DOHH2 (cell line): ENCODE measurements around the gene PAPLN.
A peak's percentile ranks its signal among the peaks of the same experiment; 100 is the strongest.

Experiments
- H3F3A ChIP-seq: fragments of 200-600 bp; sonication (generic), shearing (Covaris generic); 2 replicates; pipeline ENCODE4 v1.6.0; 2016; ENCODE audit warnings: antibody characterized with exemption, mild to moderate bottlenecking; ENCODE audit not compliant: control insufficient read depth, insufficient read depth
- H3K27ac ChIP-seq: fragments of 200-600 bp; sonication (generic); 2 replicates; pipeline ENCODE4 v1.5.1; 2014; ENCODE audit warnings: low read depth, mild to moderate bottlenecking, low read length, moderate library complexity
- H3K27me3 ChIP-seq: fragments of 200-600 bp; sonication (generic); 2 replicates; pipeline ENCODE4 v1.6.1; 2014; ENCODE audit warnings: mild to moderate bottlenecking, low read length, mixed read lengths; ENCODE audit not compliant: control insufficient read depth
- H3K36me3 ChIP-seq: fragments of 200-600 bp; sonication (generic); 2 replicates; pipeline ENCODE4 v1.6.1; 2014; ENCODE audit warnings: mild to moderate bottlenecking, low read length, moderate library complexity, mixed read lengths; ENCODE audit not compliant: control insufficient read depth
- H3K4me1 ChIP-seq: fragments of 200-600 bp; sonication (generic); 2 replicates; pipeline ENCODE4 v1.6.1; 2014; ENCODE audit warnings: mild to moderate bottlenecking, low read length, mixed read lengths; ENCODE audit not compliant: control insufficient read depth
- H3K4me2 ChIP-seq: fragments of 200-600 bp; sonication (generic); 2 replicates; pipeline ENCODE4 v1.6.0; 2014; ENCODE audit warnings: mild to moderate bottlenecking, low read length, moderate library complexity
- H3K4me3 ChIP-seq: fragments of 200-600 bp; sonication (generic); 2 replicates; pipeline ENCODE4 v1.5.1; 2014; ENCODE audit warnings: mild to moderate bottlenecking, low read length, mixed read lengths
- H3K79me2 ChIP-seq: fragments of 200-600 bp; sonication (generic); 2 replicates; pipeline ENCODE4 v1.6.1; 2014; ENCODE audit warnings: mild to moderate bottlenecking, low read length, mixed read lengths; ENCODE audit not compliant: control insufficient read depth
- H3K9me2 ChIP-seq: fragments of 200-600 bp; sonication (generic); replicated peaks from 2 replicates; pipeline ENCODE4 v1.6.1; 2014; ENCODE audit warnings: mild to moderate bottlenecking, low read length, mixed read lengths; ENCODE audit not compliant: control insufficient read depth
- H3K9me3 ChIP-seq: fragments of 200-600 bp; sonication (generic); 2 replicates; pipeline ENCODE4 v1.6.1; 2014; ENCODE audit warnings: antibody characterized with exemption, low read length, mixed read lengths; ENCODE audit not compliant: control insufficient read depth, insufficient read depth
- H4K20me1 ChIP-seq: fragments of 200-600 bp; sonication (generic); 2 replicates; pipeline ENCODE4 v1.6.0; 2014; ENCODE audit warnings: low read depth, mild to moderate bottlenecking, antibody characterized with exemption, low read length, moderate library complexity; ENCODE audit not compliant: control insufficient read depth, insufficient read depth
- EZH2phosphoT487 ChIP-seq: fragments of 200-600 bp; sonication (generic); IDR thresholded peaks from 2 replicates; pipeline ENCODE4 v1.6.1; 2017; ENCODE audit warnings: borderline replicate concordance, mild to moderate bottlenecking, antibody characterized with exemption, low read length, moderate library complexity, mixed read lengths
- TF ChIP-seq, protein P1 (sequence below): fragments of 200-600 bp; sonication (generic); IDR thresholded peaks from one replicate; pipeline ENCODE4 v1.5.1; 2014; ENCODE audit warnings: antibody characterized with exemption, mild to moderate bottlenecking, low read depth, low read length; ENCODE audit not compliant: poor library complexity, severe bottlenecking

PAPLN gene

DNA sequence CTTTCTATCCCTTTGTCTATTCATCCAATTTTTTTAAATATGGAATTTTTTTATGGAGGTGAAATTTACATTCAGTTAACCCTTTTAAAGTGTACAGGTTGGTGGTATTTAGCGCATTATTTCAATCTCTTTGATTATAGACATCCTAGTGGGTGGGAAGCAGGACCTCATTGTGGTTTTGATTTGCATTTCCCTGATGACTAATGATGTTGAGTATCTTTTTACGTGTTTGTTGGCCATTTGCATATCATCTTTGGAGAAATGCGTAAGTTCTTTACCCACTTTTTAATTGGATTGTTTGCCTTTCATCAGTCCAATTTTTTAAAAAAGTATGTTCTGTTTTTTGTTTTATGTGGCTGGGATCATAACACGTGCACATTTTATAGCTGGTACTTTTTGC lies 20.8 kb downstream of the PAPLN start:
- no peak overlapping the region for H3K27ac ChIP-seq
- no peaks in the 10 kb centered on the region for H3K79me2 ChIP-seq
- no peaks in the 10 kb centered on the region for H3F3A ChIP-seq
- no peak overlapping the region for H3K4me3 ChIP-seq
- H4K20me1 ChIP-seq, result no peaks in the 10 kb centered on the region
- no peaks in the 10 kb centered on the region for H3K36me3 ChIP-seq
- TF ChIP-seq, protein P1, sequence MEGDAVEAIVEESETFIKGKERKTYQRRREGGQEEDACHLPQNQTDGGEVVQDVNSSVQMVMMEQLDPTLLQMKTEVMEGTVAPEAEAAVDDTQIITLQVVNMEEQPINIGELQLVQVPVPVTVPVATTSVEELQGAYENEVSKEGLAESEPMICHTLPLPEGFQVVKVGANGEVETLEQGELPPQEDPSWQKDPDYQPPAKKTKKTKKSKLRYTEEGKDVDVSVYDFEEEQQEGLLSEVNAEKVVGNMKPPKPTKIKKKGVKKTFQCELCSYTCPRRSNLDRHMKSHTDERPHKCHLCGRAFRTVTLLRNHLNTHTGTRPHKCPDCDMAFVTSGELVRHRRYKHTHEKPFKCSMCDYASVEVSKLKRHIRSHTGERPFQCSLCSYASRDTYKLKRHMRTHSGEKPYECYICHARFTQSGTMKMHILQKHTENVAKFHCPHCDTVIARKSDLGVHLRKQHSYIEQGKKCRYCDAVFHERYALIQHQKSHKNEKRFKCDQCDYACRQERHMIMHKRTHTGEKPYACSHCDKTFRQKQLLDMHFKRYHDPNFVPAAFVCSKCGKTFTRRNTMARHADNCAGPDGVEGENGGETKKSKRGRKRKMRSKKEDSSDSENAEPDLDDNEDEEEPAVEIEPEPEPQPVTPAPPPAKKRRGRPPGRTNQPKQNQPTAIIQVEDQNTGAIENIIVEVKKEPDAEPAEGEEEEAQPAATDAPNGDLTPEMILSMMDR, result no peak
- no peak for TF ChIP-seq EZH2phosphoT487
- no peaks in the 10 kb centered on the region for H3K9me2 ChIP-seq
- H3K4me2 ChIP-seq, result peak overlapping the region; percentile 4; the same call in 1 of the 2 replicates
- H3K4me1 ChIP-seq, result peaks cover 11% of the 10 kb centered on the region
- H3K9me3 ChIP-seq, result no peaks in the 10 kb centered on the region
- no peaks in the 10 kb centered on the region for H3K27me3 ChIP-seq

GRCh38 chr14:73258845-73259611 lies 21.7 kb downstream of the PAPLN start:
- Histone ChIP-seq H3K79me2 (no peaks in the 10 kb centered on the region), H4K20me1 (no peaks in the 10 kb centered on the region), H3K4me1 (peaks cover 11% of the 10 kb centered on the region), H3K36me3 (no peaks in the 10 kb centered on the region), H3K4me2 (no peak overlapping the region), H3K9me3 (no peaks in the 10 kb centered on the region), H3K4me3 (no peak overlapping the region), H3K9me2 (no peaks in the 10 kb centered on the region), H3F3A (no peaks in the 10 kb centered on the region), H3K27ac (no peak overlapping the region), H3K27me3 (no peaks in the 10 kb centered on the region)
- TF ChIP-seq, protein P1, result no peak
- no peak for TF ChIP-seq EZH2phosphoT487

- Histone ChIP-seq H3K36me3 (no peaks in the 10 kb centered on the region), H4K20me1 (no peaks in the 10 kb centered on the region), H3K4me3 (no peak overlapping the region), H3K27ac (no peak overlapping the region), H3K4me1 (peaks cover 11% of the 10 kb centered on the region), H3K4me2 (no peak overlapping the region), H3K79me2 (no peaks in the 10 kb centered on the region), H3K27me3 (no peaks in the 10 kb centered on the region), H3K9me2 (no peaks in the 10 kb centered on the region), H3F3A (no peaks in the 10 kb centered on the region), H3K9me3 (no peaks in the 10 kb centered on the region)
- TF ChIP-seq EZH2phosphoT487, result no peak
- TF ChIP-seq, protein P1, result no peak
Measured at GRCh38 chr14:73259837-73260236, 22.5 kb downstream of the PAPLN start.
